Progenitor cell of endocrine pancreas (in vitro differentiated cells): ENCODE results near the gene LMNTD1. TPM values are rescaled to one million over a fixed set of nuclear protein-coding genes. Genes with fewer than 3 reads are reported as not detected.

ENCODE experiments used
- DNase-seq: peaks from one replicate; pipeline ENCODE4 v3.0.0; 2021; ENCODE audit warnings: low spot score; ENCODE audit not compliant: unreplicated experiment
- H3K27ac Mint-ChIP-seq: 2 replicates; pipeline ENCODE4 v1.8.0; 2021; ENCODE audit warnings: mild to moderate bottlenecking, moderate library complexity, mixed read lengths
- H3K27me3 Mint-ChIP-seq: 2 replicates; pipeline ENCODE4 v1.8.0; 2021; ENCODE audit warnings: mixed read lengths
- H3K36me3 Mint-ChIP-seq: 2 replicates; pipeline ENCODE4 v1.8.0; 2022; ENCODE audit warnings: mixed read lengths; ENCODE audit not compliant: insufficient read depth
- H3K4me1 Mint-ChIP-seq: 2 replicates; pipeline ENCODE4 v1.8.0; 2021; ENCODE audit warnings: low read depth, mixed read lengths
- H3K4me3 Mint-ChIP-seq: 2 replicates; pipeline ENCODE4 v1.8.0; 2021; ENCODE audit warnings: low read depth, mild to moderate bottlenecking, moderate library complexity, mixed read lengths
- H3K9me3 Mint-ChIP-seq: 2 replicates; pipeline ENCODE4 v1.8.0; 2021; ENCODE audit warnings: low read depth, mixed read lengths
- total RNA-seq: library from RNA; stranded (reverse); gene quantifications from 2 replicates; pipeline ENCODE4 v1.2.1, GENCODE V29; 2021
- TF ChIP-seq, protein P1 (sequence below): fragments of 200-600 bp; sonication (generic); IDR thresholded peaks from one replicate; pipeline ENCODE4 v1.5.0; 2021; ENCODE audit warnings: antibody characterized with exemption, mild to moderate bottlenecking; ENCODE audit not compliant: unreplicated experiment

The LMNTD1 gene
- total RNA-seq, 1 donor from 2014 or later = not detected

DNA sequence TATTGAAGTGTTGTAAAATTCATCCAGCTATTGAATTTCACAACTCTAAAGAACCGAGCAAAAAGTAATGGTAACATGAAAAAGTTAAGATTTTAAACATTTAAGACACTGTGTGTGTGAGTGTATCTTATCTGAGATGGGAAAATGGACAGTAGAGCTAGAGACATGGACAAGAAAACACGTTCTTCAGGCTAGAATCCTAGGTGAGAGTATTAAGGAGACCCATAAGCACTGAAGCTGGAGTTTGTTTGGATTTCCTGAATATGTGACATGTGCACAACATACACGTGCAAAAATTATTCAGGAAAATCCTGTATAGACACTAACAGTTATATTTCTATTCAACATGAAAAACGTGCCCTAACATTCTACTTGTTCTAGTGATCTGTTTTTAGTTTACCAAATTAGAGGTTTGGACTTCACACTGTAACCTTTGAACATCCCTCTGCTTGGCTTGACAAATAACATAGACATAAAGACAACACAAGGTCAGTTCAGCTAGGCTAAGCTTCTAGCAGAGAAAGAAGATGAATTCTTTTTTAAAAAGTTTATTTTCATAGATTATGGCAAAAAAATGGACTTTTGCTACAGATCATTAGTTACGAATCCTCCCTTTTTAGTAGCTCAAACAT, 31.3 kb downstream of the LMNTD1 start:
- H3K27me3 Mint-ChIP-seq = no peaks in the 10 kb centered on the region
- TF ChIP-seq, protein P1, sequence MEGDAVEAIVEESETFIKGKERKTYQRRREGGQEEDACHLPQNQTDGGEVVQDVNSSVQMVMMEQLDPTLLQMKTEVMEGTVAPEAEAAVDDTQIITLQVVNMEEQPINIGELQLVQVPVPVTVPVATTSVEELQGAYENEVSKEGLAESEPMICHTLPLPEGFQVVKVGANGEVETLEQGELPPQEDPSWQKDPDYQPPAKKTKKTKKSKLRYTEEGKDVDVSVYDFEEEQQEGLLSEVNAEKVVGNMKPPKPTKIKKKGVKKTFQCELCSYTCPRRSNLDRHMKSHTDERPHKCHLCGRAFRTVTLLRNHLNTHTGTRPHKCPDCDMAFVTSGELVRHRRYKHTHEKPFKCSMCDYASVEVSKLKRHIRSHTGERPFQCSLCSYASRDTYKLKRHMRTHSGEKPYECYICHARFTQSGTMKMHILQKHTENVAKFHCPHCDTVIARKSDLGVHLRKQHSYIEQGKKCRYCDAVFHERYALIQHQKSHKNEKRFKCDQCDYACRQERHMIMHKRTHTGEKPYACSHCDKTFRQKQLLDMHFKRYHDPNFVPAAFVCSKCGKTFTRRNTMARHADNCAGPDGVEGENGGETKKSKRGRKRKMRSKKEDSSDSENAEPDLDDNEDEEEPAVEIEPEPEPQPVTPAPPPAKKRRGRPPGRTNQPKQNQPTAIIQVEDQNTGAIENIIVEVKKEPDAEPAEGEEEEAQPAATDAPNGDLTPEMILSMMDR = no peak
- H3K4me1 Mint-ChIP-seq = peaks cover 7% of the 10 kb centered on the region
- no peak for DNase-seq
- no peaks in the 10 kb centered on the region for H3K36me3 Mint-ChIP-seq
- no peak overlapping the region for H3K4me3 Mint-ChIP-seq
- no peak overlapping the region for H3K27ac Mint-ChIP-seq
- H3K9me3 Mint-ChIP-seq = peaks cover 3% of the 10 kb centered on the region

DNA sequence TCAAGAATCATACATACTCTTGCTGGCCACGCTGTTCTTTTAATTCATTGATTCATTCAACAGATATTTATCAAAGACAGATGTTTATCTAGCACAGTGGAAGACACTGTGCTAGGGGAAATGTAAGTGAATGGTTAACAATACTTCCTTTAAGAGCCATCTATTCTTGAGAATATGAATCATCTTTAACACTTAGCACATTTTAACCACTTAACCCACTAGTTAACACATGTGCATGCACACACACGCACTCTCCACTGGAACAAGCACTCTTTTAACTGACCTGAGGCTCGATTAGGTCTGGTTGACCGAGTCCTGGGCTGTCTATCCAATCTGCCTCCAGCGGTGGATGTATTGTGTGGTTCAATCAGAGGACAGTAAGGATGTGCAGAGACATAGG, 34.6 kb downstream of the LMNTD1 start:
- Mint-ChIP-seq H3K27me3 (no peaks in the 10 kb centered on the region), H3K4me3 (no peak overlapping the region), H3K27ac (no peak overlapping the region), H3K4me1 (no peaks in the 10 kb centered on the region), H3K36me3 (no peaks in the 10 kb centered on the region), H3K9me3 (peaks cover 3% of the 10 kb centered on the region)
- no peak for DNase-seq
- TF ChIP-seq, protein P1 = no peak

DNA sequence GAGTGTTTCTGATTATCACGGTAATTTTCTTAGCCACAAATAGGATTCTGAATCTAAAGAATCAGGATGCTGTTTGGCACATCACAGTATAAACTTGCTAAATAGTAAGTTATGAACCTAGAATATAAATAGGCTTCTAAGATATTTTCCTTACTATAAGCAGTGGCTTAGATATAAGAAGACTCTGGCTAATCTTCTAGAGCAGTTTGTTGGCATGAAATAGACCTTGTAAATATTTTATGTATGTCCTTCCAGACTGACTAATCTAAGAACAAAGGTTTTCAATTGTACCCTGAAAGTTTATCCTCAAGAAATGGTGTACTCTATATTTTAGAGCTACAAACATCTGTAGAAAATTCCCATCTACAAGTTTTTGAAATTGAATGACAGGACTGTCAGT, 48.3 kb downstream of the LMNTD1 start:
- Mint-ChIP-seq H3K36me3 (no peaks in the 10 kb centered on the region), H3K4me1 (peaks cover 2% of the 10 kb centered on the region), H3K9me3 (no peaks in the 10 kb centered on the region), H3K4me3 (no peak overlapping the region), H3K27me3 (no peaks in the 10 kb centered on the region), H3K27ac (no peak overlapping the region)
- TF ChIP-seq, protein P1 = no peak
- no peak for DNase-seq

DNA sequence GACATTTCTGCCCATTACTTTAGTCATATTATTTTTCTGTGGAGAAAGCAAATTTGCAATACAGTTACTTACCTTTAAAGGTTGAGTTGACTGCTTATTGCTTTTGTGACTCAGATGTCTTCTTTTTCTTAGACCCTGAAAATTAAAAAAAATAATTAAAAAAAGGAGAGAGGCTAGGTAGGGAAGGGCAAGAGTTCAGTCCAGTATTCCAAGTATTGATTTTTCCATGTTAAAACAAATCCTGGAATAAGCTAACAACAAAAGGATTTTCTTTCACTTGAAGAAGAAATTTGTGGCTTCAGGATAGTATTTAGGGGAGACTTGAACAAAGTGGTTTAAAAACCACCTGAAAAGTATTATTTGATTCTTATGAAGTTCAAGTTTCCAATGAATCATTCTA, 49.4 kb downstream of the LMNTD1 start:
- Mint-ChIP-seq H3K36me3 (no peaks in the 10 kb centered on the region), H3K9me3 (peaks cover 2% of the 10 kb centered on the region)

DNA sequence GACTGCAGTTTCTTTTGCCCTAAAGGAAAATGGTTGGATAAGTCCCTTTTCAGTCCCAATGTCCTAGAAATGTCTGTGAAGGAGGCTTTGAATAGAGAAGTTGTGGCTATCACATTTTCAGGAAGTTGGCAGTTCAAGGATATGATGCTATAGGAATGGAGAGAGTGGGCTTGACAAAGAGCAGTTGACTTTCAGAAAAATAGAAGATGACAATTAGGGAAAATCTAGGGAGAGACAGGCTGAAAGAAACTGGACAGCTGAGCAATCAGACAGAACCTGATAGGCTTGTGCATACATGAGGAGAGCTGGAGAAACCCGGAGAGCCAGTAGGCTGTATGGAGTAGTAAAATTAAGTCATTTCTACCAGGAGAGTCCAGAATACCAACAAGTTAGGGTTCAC, 50.5 kb downstream of the LMNTD1 start:
- Mint-ChIP-seq H3K27ac (no peak overlapping the region), H3K9me3 (peaks cover 5% of the 10 kb centered on the region), H3K27me3 (no peaks in the 10 kb centered on the region), H3K4me3 (no peak overlapping the region), H3K36me3 (peaks cover 1% of the 10 kb centered on the region), H3K4me1 (peaks cover 2% of the 10 kb centered on the region)
- TF ChIP-seq, protein P1 = no peak
- DNase-seq = no peak

More for the DNA sequence above, 49.4 kb downstream of the LMNTD1 start:
- H3K27me3 Mint-ChIP-seq = no peaks in the 10 kb centered on the region
- H3K4me1 Mint-ChIP-seq = peaks cover 2% of the 10 kb centered on the region
- TF ChIP-seq, protein P1 = no peak
- no peak for DNase-seq
- H3K4me3 Mint-ChIP-seq = no peak overlapping the region
- no peak overlapping the region for H3K27ac Mint-ChIP-seq
